ENCODE data around the gene TMEM143. TPM values are rescaled to one million over a fixed set of nuclear protein-coding genes. Genes with fewer than 3 reads are reported as not detected.

Gene TMEM143
- total and polyA plus RNA-seq, 2 donors (not counting 3 experiments of a cell fraction or from before 2014, with no cell fraction given): 5.4 to 7.3 TPM

- ChIA-PET CTCF (interaction anchor here (1.0 to 1.4 kb wide), 2 partner anchors 50 to 81 kb away, joined by 4 to 6 read pairs; no protein-coding TSS in a partner anchor), POLR2A (no interaction called here)
- DNase-seq (ENCODE audit: low read depth, low spot score): no peak
- no peaks in the 10 kb centered on the region for H4K20me1 ChIP-seq (replicated peaks; ENCODE audit: control insufficient read depth, extremely low read depth, insufficient read depth, low read length)
- no TSS peak for BruUV-seq (replicated peaks)
- peaks cover 10% of the 10 kb centered on the region for H3K4me1 ChIP-seq (ENCODE audit: control insufficient read depth, extremely low read depth, insufficient read depth, low read length)
- no peak overlapping the region for H3K4me2 ChIP-seq (ENCODE audit: insufficient read depth, low read length)
- no peak overlapping the region for H3K9ac ChIP-seq (replicated peaks; ENCODE audit: extremely low read depth, insufficient read depth, low read length)
- peaks cover 8% of the 10 kb centered on the region for H3K79me2 ChIP-seq (ENCODE audit: control insufficient read depth, insufficient read depth, low read length)
- TF ChIP-seq POLR2A (IDR thresholded peaks at IDR 0.05; ENCODE audit: low read depth, low read length): no peak
- TF ChIP-seq MAX (IDR thresholded peaks at IDR 0.05; ENCODE audit: insufficient read depth, insufficient read length): no peak
- TF ChIP-seq POLR2AphosphoS5 (IDR thresholded peaks at IDR 0.05; ENCODE audit: insufficient read depth, low read depth, low read length): no peak
- TF ChIP-seq MYC (IDR thresholded peaks at IDR 0.05; ENCODE audit: low read depth, low read length): no peak
- no peak for TF ChIP-seq JUN (IDR thresholded peaks at IDR 0.05; ENCODE audit: borderline replicate concordance, insufficient read depth, insufficient read length, low read depth)
- TF ChIP-seq GATA2 (IDR thresholded peaks at IDR 0.05; ENCODE audit: insufficient read depth, insufficient read length, low read depth, low read length): no peak
- no peak for TF ChIP-seq EZH2 (IDR thresholded peaks at IDR 0.05; ENCODE audit: borderline replicate concordance, low read depth, low read length, severe bottlenecking)
- TF ChIP-seq CTCF (IDR thresholded peaks at IDR 0.05; ENCODE audit: extremely low read depth in 1 of 2, insufficient read depth in 1 of 2, low read depth in 1 of 2, low read length in 2 of 2): no peak
- TF ChIP-seq FOS (IDR thresholded peaks at IDR 0.05; ENCODE audit: borderline replicate concordance, insufficient read depth, low read length): no peak
- no peak overlapping the region for H2AFZ ChIP-seq (ENCODE audit: low read depth, low read length)
- intact Hi-C loops (cut with micrococcal nuclease) (loop anchor here (5.0 kb wide), 1 partner anchor 87 kb away; no protein-coding TSS in a partner anchor), dilution Hi-C loops (cut with MboI; ENCODE audit: extremely low pct_ligation_motif_present, low sequenced_read_pairs) (no loop called here)
- H3K27ac ChIP-seq (ENCODE audit: insufficient read depth, low read depth, low read length): no peak overlapping the region
- FAIRE-seq: no peak
- H3K27me3 ChIP-seq (ENCODE audit: control insufficient read depth in 2 of 2, insufficient read depth in 2 of 2, low read length in 2 of 2): peaks cover 21 to 33% of the 10 kb centered on the region in 2 experiments
- H3K9me1 ChIP-seq (replicated peaks; ENCODE audit: control insufficient read depth, extremely low read depth, insufficient read depth, low read length): no peaks in the 10 kb centered on the region
- no peak overlapping the region for H3K4me3 ChIP-seq (replicated peaks in 1 of 3; ENCODE audit: insufficient read depth in 1 of 3, low read depth in 1 of 3, low read length in 3 of 3)
- no peaks in the 10 kb centered on the region for H3K36me3 ChIP-seq (ENCODE audit: control insufficient read depth in 2 of 2, extremely low read depth in 1 of 2, insufficient read depth in 2 of 2, low read length in 2 of 2)
- no peaks in the 10 kb centered on the region for H3K9me3 ChIP-seq (replicated peaks; ENCODE audit: control insufficient read depth, insufficient read depth, low read length)
Observed at GRCh38 chr19:48395499-48395898, 31.8 kb upstream of the TMEM143 start.
